AG09309 (cell line): ENCODE measurements around the gene KRTAP10-12.

ENCODE experiments used
- DNase-seq: peaks from one replicate; pipeline ENCODE4 v3.0.0-alpha.2; 2010; ENCODE audit warnings: low read depth
- H3K4me3 ChIP-seq: 2 replicates; pipeline ENCODE4 v1.5.1; 2011; ENCODE audit warnings: mild to moderate bottlenecking, low read depth, low read length, moderate library complexity; ENCODE audit not compliant: control insufficient read depth
- CTCF ChIP-seq: IDR thresholded peaks from 2 replicates; pipeline ENCODE4 v1.5.1; 2011; ENCODE audit warnings: mild to moderate bottlenecking, low read depth, low read length, inconsistent platforms; ENCODE audit not compliant: insufficient read depth, control insufficient read depth; ENCODE audit errors: missing control alignments

KRTAP10-12 gene

DNA sequence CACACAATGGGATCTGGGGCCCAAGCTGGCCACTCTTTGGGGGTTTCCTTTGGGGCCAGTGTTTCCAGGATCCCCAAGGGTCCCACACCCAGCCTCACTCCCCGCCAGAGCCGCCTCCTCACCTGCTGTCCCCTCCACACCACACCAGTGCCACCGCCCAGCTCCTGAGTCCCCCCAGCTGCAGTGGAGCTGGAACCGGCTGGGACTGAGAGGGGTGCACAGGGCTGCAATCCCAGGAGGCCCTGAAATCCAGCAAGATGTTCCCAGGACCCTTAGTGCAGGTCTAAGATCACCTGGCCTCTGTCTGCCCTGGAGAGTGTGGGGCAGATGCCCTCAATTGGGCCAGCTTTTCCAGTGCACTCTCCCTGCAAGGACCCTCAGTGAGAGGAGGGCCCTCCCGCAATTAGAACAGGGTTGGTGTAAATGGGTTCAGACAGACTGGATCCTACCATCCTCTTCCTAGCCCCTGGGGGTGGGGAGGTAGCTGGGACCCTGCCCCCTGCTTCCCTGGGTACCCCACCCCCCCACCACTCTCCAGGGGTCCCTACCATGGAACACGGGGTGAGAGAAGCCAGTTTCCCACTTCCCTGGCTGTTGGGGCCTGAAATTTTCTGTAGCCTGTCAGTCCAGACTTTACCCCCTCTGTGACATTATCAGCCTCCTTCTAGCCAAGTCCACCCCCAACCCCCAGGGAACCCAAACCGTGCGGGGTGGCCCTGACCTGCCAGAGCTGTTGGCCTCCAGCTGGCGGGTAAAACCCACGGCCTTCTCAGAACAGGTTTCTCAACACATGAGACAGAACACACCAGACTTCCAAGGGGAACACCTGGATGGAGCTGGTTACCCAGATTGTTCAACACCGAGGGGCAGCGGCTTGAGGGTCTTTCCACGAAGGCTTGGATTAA lies 7.0 kb downstream of the KRTAP10-12 start:
- no peak for DNase-seq
- TF ChIP-seq CTCF, result no peak
- H3K4me3 ChIP-seq, result no peak overlapping the region

DNA sequence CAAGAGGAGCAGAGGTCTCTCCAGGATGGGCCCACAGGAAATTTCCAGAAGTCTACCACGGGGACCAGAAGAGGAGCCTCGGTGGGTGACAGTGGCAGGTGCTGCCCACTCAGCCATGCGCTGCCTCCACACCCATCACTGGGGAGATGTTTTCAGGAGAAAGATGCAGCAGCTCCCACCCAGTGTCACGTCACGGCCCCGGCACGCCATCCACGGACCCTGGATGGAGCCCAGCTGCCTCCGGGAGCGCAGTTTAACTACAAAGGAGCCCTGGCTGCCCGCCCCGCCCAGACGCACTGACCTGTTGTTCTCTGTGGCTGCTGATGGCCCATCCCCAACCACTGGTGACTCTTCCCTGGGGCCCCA lies 7.6 kb downstream of the KRTAP10-12 start:
- TF ChIP-seq CTCF, result no peak
- no peak for DNase-seq
- H3K4me3 ChIP-seq, result no peak overlapping the region

GRCh38 chr21:44706026-44706705 lies 9.2 kb downstream of the KRTAP10-12 start:
- no peak for DNase-seq
- H3K4me3 ChIP-seq, result no peak overlapping the region
- no peak for TF ChIP-seq CTCF

- no peak overlapping the region for H3K4me3 ChIP-seq
- DNase-seq, result no peak
- TF ChIP-seq CTCF, result no peak
These were observed 10.0 kb downstream of the KRTAP10-12 start for GRCh38 chr21:44706706-44707581.

GRCh38 chr21:44708213-44708865 lies 11.4 kb downstream of the KRTAP10-12 start:
- TF ChIP-seq CTCF, result no peak
- DNase-seq, result no peak
- no peak overlapping the region for H3K4me3 ChIP-seq

DNA sequence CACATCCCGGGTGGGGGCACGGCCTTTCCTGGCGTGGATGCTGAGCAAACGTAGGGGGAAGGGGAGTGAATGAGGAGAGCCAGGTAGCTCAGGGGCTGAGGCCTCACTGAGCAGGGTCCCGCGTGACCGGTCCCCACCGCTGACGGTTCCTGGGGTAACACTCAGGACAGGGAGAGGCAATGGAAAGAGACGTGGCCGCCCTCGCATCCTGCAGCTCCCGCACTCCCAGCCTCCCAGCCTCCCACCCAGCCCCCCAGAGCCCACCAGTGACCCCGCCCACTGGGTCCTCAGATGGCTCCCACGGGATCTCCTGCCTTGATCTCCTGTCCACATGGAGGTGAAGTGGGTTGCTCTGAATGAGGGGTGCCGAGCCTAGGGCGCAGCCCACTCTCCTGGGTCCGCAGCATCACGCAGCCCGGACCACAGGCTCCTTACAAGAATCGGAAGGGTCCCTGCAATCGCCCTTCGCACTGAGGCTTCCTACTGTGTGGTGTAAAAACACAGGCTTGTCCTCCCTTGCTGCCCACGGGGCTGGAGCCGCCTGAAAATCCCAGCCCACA lies 12.0 kb downstream of the KRTAP10-12 start:
- no peak for TF ChIP-seq CTCF
- H3K4me3 ChIP-seq, result no peak overlapping the region
- DNase-seq, result no peak
